ENCODE data around the gene CHST14.

Gene CHST14

GRCh38 chr15:40489274-40490175 is 18.7 kb downstream of the CHST14 start:
- peak; percentile 69 for DNase-seq (ENCODE audit: low read depth, low spot score)

GRCh38 chr15:40493089-40493840 is 22.5 kb downstream of the CHST14 start:
- DNase-seq (ENCODE audit: low read depth, low spot score): no peak

GRCh38 chr15:40495516-40495915 is 24.7 kb downstream of the CHST14 start:
- DNase-seq (ENCODE audit: low read depth, low spot score): no peak

DNA sequence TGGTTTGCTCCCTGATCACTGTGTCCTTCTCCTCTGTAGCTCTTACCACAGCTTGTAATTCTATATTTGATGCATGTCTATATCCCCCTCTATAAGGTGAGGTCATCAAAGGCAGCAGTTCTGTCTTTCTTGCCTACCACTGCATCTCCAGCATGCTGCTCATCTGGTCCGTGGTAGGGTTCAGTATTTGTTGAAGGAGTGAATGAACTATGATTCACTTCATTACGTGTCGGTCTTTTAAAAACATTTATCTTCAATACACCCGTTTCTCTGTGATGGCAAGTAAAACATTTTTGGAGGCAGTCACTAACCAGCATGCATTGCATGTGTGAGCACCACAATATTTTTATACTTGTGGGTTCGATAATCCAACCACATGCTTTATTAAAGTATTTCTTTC is 27.6 kb downstream of the CHST14 start:
- no peak for DNase-seq (ENCODE audit: low read depth, low spot score)

GRCh38 chr15:40498891-40499290 is 28.1 kb downstream of the CHST14 start:
- DNase-seq (ENCODE audit: low read depth, low spot score): no peak

GRCh38 chr15:40499931-40500330 is 29.1 kb downstream of the CHST14 start:
- no peak for DNase-seq (ENCODE audit: low read depth, low spot score)

DNA sequence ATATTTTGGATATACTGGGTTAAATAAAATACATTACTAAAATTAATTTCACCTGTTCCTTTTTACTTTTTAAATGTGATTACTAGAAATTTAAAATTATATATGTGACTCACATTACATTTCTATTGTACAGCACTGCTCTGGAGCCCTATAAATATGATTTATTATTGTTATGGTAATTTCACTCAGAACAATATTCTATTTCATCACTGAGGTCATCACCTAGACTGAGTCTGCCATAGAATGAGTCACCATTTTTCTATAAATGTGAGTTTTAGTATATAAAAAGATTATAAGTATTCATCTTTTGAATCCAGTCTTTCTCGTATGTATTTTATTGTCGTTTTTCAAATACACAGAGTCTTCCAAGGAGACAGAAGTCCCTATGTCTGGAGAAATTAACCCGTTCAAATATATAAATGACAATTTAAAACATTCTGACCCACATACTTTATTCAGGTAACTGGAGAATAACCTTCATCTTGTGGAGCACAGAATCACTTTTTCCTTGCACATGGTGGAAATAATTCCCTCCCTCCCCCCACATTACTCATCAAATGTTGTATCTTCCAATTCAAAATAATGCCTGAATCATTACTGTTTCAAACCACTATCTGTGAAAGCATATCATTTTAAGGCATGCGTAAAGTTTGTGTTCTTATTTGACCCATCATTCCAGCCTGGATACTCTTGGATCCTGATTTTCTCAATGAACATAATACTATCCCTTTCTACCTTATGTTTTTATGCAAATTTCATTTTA is 30.0 kb downstream of the CHST14 start:
- DNase-seq (ENCODE audit: low read depth, low spot score): no peak

GRCh38 chr15:40501487-40501886 is 30.7 kb downstream of the CHST14 start:
- no peak for DNase-seq (ENCODE audit: low read depth, low spot score)

DNA sequence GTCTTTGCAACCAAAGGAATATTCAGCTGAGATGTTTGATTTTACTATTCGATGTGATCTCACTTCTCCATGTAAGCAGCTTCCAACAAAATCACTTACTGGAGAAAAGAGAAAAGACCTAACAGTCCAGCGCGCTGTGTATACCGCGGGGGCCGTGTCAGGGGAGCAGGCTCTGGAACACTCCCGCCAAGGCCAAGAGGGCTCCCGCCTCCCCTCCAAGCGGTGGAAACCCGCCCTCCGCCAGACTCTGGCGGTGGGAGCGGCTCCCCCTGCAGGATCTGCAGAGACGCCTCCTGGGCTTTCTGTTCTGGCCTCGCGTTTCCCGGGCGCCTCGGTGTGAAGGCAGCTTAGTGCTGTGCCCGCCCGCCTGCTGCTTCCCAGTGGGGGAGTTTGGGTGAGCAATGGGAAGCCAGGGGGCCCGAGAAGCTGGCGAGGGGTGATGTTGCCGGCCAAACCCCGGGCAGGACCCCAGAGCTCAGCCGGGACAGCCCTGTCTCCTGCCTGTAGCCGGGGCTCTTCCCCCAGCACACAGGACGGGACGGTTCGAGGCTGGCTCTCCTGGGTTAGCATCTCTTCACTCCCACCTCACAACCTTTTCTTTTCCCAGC is 36.3 kb downstream of the CHST14 start:
- peak; percentile 83 for DNase-seq (ENCODE audit: low read depth, low spot score)

DNA sequence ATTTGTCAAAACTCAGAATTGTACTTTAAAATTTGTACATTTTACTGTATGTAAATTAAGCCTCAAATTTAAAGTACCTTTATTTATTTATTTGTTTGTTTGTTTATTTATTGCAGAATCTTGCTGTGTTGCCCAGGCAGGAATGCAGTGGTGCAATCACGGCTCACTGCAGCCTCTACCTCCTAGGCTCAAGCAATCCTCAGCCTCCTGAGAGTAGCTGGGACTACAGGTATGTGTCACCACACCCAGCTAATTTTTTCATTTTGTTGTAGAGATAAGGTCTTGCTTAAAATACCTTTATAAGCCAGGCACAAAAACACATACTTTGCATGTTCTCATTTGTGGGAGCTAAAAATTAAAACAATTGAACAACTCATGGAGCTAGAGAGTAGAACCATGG is 37.4 kb downstream of the CHST14 start:
- no peak for DNase-seq (ENCODE audit: low read depth, low spot score)

DNA sequence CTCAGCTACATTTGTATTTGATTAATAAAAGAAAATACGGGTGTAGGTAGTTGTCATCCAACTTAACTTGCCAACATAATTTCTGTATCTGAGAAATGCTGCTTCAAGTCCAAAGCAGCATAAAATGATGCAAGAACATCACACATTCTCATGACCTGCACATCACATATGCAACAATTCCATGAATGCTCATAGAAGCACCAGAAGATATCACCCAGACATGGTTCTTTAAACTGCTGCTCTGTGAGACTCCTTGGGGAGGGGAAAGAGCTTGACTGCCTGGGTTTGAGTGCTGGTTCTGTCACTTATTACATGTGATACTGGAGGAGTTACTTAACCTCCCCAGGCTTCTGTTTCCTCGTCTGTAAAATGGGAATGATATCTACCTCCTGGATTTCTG is 39.4 kb downstream of the CHST14 start:
- no peak for DNase-seq (ENCODE audit: low read depth, low spot score)

- no peak for DNase-seq (ENCODE audit: low read depth, low spot score)
Observed at GRCh38 chr15:40511093-40511471, 40.3 kb downstream of the CHST14 start.

DNA sequence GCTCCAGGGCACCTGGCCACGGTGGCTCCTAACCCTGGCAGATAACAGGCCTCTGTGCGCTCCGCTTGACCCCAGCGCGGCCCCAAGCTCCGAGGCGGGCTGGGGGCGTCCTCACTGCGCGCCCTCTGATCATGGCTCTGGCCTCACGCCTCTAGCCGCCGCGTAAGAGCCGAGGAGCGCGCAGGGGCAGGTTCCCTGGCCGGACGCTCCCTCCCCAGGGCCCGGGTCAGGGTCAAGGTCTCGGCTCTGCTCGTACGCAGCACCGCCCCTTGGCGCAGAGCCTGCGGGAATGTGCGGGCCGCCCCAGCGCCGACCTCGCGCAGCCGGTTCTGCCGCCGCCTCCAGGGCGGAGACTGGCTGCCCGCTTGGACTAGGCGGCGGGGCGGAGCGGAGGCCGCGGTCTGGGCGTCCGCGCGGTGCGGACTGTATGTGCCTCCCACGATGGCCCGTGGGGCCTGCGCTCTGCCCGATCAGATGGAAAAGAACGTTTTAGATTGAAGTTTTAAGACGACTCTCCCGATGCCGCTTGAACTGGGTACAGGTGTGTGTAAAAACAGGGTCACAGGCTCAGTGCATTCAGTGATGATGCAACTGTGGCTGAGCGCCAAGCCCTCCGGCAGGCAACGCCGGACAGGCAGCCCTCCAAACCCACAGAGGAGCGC is 40.8 kb downstream of the CHST14 start:
- DNase-seq (ENCODE audit: low read depth, low spot score): peak; percentile 81

GRCh38 chr15:40512440-40512839 is 41.7 kb downstream of the CHST14 start:
- DNase-seq (ENCODE audit: low read depth, low spot score): no peak

DNA sequence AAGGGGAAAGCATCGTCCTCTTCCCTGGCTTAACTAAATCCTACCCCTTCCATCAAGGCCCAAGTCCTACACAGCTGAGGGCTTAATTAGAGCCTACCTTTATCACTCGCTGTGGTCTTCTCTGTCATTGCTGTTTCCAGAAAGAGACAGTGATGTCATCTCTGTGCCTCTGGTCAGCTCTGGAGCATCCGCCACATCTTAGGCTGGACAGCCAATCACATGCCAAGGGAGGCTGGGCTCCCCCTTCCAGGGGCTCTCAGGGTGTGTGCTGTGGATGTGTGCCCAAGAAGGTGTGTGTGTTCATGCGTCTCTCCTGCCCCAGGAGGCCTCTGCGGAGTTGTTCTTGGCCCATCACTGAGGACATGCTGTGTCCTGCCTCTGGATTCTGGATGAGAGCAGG is 42.8 kb downstream of the CHST14 start:
- DNase-seq (ENCODE audit: low read depth, low spot score): no peak

DNA sequence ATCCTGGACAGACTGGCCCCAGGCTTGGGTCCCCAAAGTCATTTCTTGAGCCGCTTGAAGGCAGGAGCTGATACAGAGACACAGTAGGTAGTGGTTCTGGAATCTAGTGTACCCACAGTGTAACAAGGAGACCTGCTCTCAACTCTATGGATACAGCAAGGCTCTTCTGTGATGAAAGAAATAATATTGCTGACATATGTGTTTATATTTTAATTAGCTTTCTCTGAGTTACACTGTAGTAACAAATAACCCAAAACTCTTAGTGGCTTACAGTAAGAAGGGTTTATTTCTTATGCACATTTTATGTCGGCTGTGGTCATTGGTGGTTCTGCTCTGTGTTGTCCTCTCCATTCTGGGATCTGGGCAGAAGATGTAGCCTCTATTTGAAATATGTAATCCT is 45.5 kb downstream of the CHST14 start:
- no peak for DNase-seq (ENCODE audit: low read depth, low spot score)
